ENCODE results near the gene CCDC150.

DNA sequence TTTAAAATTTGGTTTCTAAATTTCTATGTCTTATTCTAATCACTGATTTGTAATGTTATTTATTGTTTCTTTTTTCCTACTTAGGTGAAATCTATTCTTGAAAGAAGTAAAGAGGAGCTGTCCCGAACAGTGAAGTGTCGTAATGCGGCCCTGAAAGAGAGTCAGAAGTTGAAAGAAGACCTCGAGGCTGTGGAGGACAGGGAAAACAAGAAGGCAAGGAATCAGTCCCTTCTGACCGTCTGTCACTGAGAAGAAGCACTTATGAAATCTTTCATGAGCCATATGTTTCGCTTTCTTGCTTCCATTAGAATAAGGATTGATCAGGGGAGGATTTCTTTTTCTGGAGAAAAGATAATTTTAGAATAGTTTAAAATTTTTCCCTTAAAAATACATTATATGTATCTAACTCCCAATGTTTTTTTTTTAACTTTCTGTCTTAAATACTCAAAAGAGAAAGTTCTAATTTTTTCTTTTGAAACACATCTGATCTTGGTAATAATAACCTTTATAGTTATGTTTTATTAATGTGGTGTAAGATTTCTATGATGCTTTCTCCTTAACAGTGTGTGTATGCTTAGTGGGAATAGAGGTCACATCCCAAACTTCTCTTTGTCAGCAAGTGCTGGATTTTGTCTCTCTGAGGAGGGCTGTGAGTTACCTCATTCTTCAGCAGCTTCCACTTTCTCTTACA is 79.0 kb downstream of the CCDC150 start:
- TF ChIP-seq, protein P1, sequence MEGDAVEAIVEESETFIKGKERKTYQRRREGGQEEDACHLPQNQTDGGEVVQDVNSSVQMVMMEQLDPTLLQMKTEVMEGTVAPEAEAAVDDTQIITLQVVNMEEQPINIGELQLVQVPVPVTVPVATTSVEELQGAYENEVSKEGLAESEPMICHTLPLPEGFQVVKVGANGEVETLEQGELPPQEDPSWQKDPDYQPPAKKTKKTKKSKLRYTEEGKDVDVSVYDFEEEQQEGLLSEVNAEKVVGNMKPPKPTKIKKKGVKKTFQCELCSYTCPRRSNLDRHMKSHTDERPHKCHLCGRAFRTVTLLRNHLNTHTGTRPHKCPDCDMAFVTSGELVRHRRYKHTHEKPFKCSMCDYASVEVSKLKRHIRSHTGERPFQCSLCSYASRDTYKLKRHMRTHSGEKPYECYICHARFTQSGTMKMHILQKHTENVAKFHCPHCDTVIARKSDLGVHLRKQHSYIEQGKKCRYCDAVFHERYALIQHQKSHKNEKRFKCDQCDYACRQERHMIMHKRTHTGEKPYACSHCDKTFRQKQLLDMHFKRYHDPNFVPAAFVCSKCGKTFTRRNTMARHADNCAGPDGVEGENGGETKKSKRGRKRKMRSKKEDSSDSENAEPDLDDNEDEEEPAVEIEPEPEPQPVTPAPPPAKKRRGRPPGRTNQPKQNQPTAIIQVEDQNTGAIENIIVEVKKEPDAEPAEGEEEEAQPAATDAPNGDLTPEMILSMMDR (IDR thresholded peaks at IDR 0.05; ENCODE audit: insufficient read depth, low read depth, low read length): no peak
- no peak for TF ChIP-seq EZH2 (IDR thresholded peaks at IDR 0.05; ENCODE audit: insufficient read depth, low read length)
